DMS 273 (cell line): ENCODE data around the gene CSNK1E.

Experiments used
- DNase-seq: peaks from one replicate; lab custom pipeline; 2025; ENCODE audit not compliant: unreplicated experiment; lab: John Stamatoyannopoulos, UW

CSNK1E gene

GRCh38 chr22:38308791-38309498, 8.3 kb downstream of the CSNK1E start:
- no peak for DNase-seq

- no peak for DNase-seq
Measured at GRCh38 chr22:38305471-38306448, 11.5 kb downstream of the CSNK1E start.

GRCh38 chr22:38304526-38304925, 12.7 kb downstream of the CSNK1E start:
- DNase-seq = no peak

- DNase-seq = no peak
Measured at GRCh38 chr22:38303974-38304373, 13.3 kb downstream of the CSNK1E start.

- DNase-seq = no peak
Measured at GRCh38 chr22:38302906-38303305, 14.3 kb downstream of the CSNK1E start.

- no peak for DNase-seq
Measured at GRCh38 chr22:38300946-38301345, 16.3 kb downstream of the CSNK1E start.

GRCh38 chr22:38300197-38300945, 16.9 kb downstream of the CSNK1E start:
- no peak for DNase-seq

- no peak for DNase-seq
Measured at GRCh38 chr22:38299770-38300102, 17.5 kb downstream of the CSNK1E start.

- peak; percentile 22 for DNase-seq
Measured at GRCh38 chr22:38298312-38299005, 18.8 kb downstream of the CSNK1E start.

- no peak for DNase-seq
Measured at GRCh38 chr22:38296372-38296771, 20.9 kb downstream of the CSNK1E start.

GRCh38 chr22:38295863-38296262, 21.4 kb downstream of the CSNK1E start:
- DNase-seq = no peak

GRCh38 chr22:38295339-38295738, 21.9 kb downstream of the CSNK1E start:
- DNase-seq = no peak

- no peak for DNase-seq
Measured at GRCh38 chr22:38294193-38294592, 23.0 kb downstream of the CSNK1E start.

GRCh38 chr22:38292694-38293093, 24.5 kb downstream of the CSNK1E start:
- no peak for DNase-seq

GRCh38 chr22:38291201-38291777, 25.9 kb downstream of the CSNK1E start:
- peak; percentile 81 for DNase-seq

GRCh38 chr22:38290347-38290746, 26.9 kb downstream of the CSNK1E start:
- DNase-seq = no peak

GRCh38 chr22:38289583-38290082, 27.6 kb downstream of the CSNK1E start:
- DNase-seq = no peak

GRCh38 chr22:38286915-38287669, 30.1 kb downstream of the CSNK1E start:
- DNase-seq = no peak

- DNase-seq = no peak
Measured at GRCh38 chr22:38285018-38285417, 32.2 kb downstream of the CSNK1E start.

- no peak for DNase-seq
Measured at GRCh38 chr22:38284042-38284402, 33.2 kb downstream of the CSNK1E start.
